GM12873 (cell line): ENCODE measurements around the gene PGP.

Experiments used
- CTCF ChIP-seq: IDR thresholded peaks from 2 replicates; pipeline ENCODE4 v1.5.1; 2012; ENCODE audit warnings: low read depth, mild to moderate bottlenecking, moderate library complexity, low read length, control low read depth; ENCODE audit not compliant: insufficient read depth; ENCODE audit errors: missing control alignments

PGP gene

GRCh38 chr16:2210009-2210332 is 4.7 kb downstream of the PGP start:
- TF ChIP-seq CTCF, result no peak

GRCh38 chr16:2209258-2210008 is 5.2 kb downstream of the PGP start:
- no peak for TF ChIP-seq CTCF

GRCh38 chr16:2208772-2209171 is 5.9 kb downstream of the PGP start:
- TF ChIP-seq CTCF, result no peak

- TF ChIP-seq CTCF, result no peak
Observed at GRCh38 chr16:2208308-2208707, 6.3 kb downstream of the PGP start.

GRCh38 chr16:2207872-2208271 is 6.8 kb downstream of the PGP start:
- no peak for TF ChIP-seq CTCF

- TF ChIP-seq CTCF, result no peak
Observed at GRCh38 chr16:2206780-2207433, 7.7 kb downstream of the PGP start.

- TF ChIP-seq CTCF, result no peak
Observed at GRCh38 chr16:2206420-2206779, 8.2 kb downstream of the PGP start.
